ENCODE results near the gene TUBB2A.

DNA sequence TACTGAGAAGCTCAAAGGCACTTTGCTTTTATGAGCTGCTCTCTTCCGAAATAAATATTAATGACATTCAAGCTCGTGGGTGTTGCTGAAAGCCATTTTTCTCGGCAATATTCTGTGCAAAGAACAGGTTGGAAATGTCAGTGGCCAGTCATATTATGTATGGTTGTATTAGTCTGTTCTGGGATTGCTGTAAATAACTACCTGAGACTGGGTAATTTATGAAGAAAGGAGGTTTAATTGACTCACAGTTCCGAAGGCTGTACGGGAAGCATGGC is 38.0 kb upstream of the TUBB2A start:
- TF ChIP-seq, protein P1, sequence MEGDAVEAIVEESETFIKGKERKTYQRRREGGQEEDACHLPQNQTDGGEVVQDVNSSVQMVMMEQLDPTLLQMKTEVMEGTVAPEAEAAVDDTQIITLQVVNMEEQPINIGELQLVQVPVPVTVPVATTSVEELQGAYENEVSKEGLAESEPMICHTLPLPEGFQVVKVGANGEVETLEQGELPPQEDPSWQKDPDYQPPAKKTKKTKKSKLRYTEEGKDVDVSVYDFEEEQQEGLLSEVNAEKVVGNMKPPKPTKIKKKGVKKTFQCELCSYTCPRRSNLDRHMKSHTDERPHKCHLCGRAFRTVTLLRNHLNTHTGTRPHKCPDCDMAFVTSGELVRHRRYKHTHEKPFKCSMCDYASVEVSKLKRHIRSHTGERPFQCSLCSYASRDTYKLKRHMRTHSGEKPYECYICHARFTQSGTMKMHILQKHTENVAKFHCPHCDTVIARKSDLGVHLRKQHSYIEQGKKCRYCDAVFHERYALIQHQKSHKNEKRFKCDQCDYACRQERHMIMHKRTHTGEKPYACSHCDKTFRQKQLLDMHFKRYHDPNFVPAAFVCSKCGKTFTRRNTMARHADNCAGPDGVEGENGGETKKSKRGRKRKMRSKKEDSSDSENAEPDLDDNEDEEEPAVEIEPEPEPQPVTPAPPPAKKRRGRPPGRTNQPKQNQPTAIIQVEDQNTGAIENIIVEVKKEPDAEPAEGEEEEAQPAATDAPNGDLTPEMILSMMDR (IDR thresholded peaks at IDR 0.05) = no peak
- TF ChIP-seq POLR2AphosphoS5 (IDR thresholded peaks at IDR 0.05; ENCODE audit: low read depth, low read length) = no peak
- TF ChIP-seq, protein P2, sequence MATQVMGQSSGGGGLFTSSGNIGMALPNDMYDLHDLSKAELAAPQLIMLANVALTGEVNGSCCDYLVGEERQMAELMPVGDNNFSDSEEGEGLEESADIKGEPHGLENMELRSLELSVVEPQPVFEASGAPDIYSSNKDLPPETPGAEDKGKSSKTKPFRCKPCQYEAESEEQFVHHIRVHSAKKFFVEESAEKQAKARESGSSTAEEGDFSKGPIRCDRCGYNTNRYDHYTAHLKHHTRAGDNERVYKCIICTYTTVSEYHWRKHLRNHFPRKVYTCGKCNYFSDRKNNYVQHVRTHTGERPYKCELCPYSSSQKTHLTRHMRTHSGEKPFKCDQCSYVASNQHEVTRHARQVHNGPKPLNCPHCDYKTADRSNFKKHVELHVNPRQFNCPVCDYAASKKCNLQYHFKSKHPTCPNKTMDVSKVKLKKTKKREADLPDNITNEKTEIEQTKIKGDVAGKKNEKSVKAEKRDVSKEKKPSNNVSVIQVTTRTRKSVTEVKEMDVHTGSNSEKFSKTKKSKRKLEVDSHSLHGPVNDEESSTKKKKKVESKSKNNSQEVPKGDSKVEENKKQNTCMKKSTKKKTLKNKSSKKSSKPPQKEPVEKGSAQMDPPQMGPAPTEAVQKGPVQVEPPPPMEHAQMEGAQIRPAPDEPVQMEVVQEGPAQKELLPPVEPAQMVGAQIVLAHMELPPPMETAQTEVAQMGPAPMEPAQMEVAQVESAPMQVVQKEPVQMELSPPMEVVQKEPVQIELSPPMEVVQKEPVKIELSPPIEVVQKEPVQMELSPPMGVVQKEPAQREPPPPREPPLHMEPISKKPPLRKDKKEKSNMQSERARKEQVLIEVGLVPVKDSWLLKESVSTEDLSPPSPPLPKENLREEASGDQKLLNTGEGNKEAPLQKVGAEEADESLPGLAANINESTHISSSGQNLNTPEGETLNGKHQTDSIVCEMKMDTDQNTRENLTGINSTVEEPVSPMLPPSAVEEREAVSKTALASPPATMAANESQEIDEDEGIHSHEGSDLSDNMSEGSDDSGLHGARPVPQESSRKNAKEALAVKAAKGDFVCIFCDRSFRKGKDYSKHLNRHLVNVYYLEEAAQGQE (IDR thresholded peaks at IDR 0.05; ENCODE audit: insufficient read depth in 1 of 2, low read depth in 2 of 2, low read length in 1 of 2) = no peak

Measured in Panc1 (cell line).